Right lobe of liver (tissue), 4 donors: ENCODE results near the gene IL1RAPL1.

Source experiments
- CTCF ChIP-seq, 4 donors: fragments of 200-600 bp in 3 of 4; fragments of 450-650 bp in 1 of 4; IDR thresholded peaks; one replicate each; pipeline versions ENCODE4 v1.5.1 to v1.8.0; 2016 to 2022; ENCODE audit warnings: antibody characterized with exemption in 4 of 4, mild to moderate bottlenecking in 2 of 4
- POLR2A ChIP-seq: fragments of 450-650 bp; IDR thresholded peaks from one replicate; pipeline ENCODE4 v1.6.1; 2017; ENCODE audit warnings: antibody characterized with exemption, mild to moderate bottlenecking
- donor health status: DM: no; HTN: no; CAD: no.
- donor health status: DM: no; HTN: no; CAD: no.
- donor health status: DM: no; HTN: yes; CAD: no.

- TF ChIP-seq POLR2A (no peak), CTCF (IDR thresholded peaks at IDR 0.05) (no peak)
These were observed 890.6 kb downstream of the IL1RAPL1 start for GRCh38 chrX:29477878-29478277.
